SK-N-DZ (cell line): ENCODE data around the gene MAML1.
"Not testable (repeated sequence)": the region's sequence is repeated elsewhere in the genome, so short reads cannot be mapped to it uniquely, and the experiment has no call there.

Source experiments
- DNase-seq: peaks from one replicate; pipeline ENCODE4 v3.0.0-alpha.2; 2015; ENCODE audit warnings: low spot score

MAML1 gene

GRCh38 chr5:179768326-179769085 lies 35.9 kb downstream of the MAML1 start:
- DNase-seq, result no peak

- DNase-seq, result no peak
Observed at GRCh38 chr5:179769271-179769670, 36.6 kb downstream of the MAML1 start.

DNA sequence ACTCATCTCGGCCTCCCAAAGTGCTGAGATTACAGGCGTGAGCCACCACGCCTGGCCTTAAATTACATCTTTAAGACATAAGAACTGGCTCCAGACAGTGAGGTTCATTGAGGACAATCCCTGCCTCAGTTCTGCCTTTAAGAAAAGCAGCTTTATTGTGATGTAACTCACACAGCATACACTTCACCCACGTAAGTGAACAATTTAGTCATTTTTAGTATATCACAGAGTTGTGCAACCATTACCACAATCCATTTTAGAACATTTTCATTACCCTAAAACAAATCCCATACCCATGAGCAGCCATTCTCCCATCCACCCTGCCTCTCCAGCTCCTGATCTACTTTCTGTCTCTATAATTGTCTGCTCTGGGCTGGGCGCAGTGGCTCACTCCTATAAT lies 37.2 kb downstream of the MAML1 start:
- no peak for DNase-seq

DNA sequence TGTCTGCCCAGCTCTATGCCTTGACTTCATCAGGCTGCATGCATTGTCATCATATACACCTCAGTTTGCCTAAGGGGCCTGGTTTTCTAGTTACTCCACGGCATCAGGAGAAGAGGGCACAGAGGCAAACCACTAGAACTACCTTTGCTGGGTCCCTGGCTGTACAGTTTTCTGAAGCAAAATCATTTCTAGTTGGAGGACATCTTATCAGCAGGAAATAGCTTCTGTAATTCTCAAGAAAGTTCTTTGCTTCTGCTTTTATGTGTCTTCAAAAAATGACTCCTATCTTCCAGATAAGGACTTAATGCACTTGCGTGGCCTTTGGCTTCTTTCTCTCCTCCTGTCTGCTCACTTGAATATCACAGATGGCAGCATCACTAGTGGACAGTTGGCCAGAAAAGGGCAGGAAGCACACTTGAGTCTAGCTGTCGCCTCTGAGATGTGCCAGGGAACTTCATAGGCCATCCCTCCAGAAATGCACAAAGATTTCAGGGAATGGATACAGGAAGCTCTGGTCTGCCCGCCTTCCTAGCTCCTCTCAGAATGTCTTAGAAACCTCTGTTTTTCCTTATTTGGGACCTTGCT lies 38.8 kb downstream of the MAML1 start:
- no peak for DNase-seq

- DNase-seq, result no peak
Observed at GRCh38 chr5:179772351-179772750, 39.7 kb downstream of the MAML1 start.

GRCh38 chr5:179773686-179774040 lies 41.0 kb downstream of the MAML1 start:
- DNase-seq, result no peak

GRCh38 chr5:179774442-179774841 lies 41.8 kb downstream of the MAML1 start:
- DNase-seq, result no peak

GRCh38 chr5:179776411-179776938 lies 43.9 kb downstream of the MAML1 start:
- no peak for DNase-seq

DNA sequence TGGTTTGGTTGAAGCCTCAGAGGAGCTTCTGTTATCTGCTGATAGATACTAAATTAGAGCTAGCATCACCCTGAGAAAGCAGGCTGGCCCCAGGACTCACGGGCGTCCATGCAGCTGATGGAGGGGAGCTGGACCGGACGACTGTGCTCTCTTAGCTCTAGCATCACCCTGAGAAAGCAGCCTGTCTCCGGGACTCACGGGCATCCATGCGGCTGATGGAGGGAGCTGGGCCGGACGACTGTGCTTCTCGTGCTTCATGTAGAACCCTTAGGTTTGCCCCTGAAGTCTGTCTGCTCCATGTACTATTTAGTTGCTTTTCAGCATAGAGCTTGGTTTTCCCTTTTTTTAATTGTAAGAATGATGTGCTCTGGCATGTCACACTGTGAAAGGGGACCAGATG lies 44.8 kb downstream of the MAML1 start:
- DNase-seq, result no peak

GRCh38 chr5:179777909-179778308 lies 45.3 kb downstream of the MAML1 start:
- no peak for DNase-seq

DNA sequence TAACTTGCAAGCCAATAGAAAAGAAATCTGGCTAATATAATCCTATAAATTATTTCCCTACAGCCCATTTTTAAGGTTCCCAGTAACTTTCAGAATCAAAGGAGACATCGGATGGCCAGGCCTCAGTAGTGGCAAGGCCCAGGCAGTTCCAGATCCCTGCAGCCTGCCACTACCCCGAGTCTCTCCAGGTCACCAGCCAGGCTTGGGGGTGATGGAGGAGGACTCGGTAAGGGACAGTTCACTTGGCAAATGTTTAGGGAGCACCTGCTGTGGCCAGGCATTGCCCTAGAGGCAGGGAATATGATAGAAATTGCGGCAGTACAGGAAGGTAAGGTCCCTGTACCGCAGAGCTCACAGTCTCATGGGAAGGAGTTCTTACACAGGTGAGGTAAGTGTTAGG lies 46.0 kb downstream of the MAML1 start:
- no peak for DNase-seq

GRCh38 chr5:179779826-179780225 lies 47.2 kb downstream of the MAML1 start:
- DNase-seq, result no peak

GRCh38 chr5:179780362-179780761 lies 47.7 kb downstream of the MAML1 start:
- DNase-seq, result no peak

GRCh38 chr5:179781846-179782245 lies 49.2 kb downstream of the MAML1 start:
- DNase-seq, result no peak

GRCh38 chr5:179783128-179783527 lies 50.5 kb downstream of the MAML1 start:
- DNase-seq, result no peak

- no peak for DNase-seq
Observed at GRCh38 chr5:179786861-179787260, 54.2 kb downstream of the MAML1 start.

DNA sequence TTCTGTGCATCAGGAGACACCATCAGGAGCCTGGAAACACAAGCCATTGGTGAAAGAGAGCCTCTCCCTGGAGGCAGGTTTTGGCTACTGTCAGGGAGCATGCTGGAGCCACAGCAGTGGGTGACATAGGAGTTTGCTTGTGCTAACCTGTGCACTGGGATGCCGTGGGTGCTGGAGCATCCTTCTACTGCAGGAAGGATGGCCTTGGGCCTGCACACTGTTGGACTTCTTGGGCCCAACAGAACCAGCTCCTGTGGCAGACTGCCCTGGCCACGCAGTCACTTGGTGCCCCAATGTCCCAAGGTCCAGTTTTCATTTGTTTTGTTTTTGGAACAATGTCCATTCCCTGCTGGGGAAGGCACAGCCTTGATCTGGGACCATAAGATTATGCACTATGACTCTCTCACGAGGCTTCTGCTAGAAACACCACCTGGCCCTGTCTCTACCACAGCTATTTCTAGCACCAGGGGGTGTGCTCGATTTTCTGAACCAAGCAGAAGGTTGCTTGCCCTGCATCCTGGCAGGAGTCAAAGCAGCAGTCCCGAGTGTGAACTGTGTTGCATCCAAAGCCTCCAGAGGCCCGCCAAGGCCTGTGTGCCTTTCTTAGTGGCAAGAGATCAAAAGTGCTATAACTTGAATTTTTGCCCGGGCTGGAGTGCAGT lies 55.7 kb downstream of the MAML1 start:
- DNase-seq, result no peak

DNA sequence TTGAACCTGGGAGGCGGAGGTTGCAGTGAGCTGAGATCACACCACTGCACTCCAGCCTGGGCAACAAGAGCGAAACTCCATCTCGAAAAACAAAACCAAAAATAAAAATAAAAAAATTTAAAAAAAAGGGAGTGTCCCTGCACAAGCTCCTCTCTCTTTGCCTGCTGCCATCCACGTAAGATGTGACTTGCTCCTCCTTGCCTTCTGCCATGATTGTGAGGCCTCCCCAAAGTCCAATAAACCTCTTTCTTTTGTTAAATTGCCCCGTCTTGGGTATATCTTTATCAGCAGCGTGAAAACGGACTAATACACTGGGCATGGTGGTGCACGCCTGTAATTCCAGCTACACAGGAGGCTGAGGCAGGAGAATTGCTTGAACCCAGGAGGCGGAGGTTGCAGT lies 56.7 kb downstream of the MAML1 start:
- DNase-seq, result not testable (repeated sequence)

- no peak for DNase-seq
Observed at GRCh38 chr5:179791881-179792611, 59.4 kb downstream of the MAML1 start.

DNA sequence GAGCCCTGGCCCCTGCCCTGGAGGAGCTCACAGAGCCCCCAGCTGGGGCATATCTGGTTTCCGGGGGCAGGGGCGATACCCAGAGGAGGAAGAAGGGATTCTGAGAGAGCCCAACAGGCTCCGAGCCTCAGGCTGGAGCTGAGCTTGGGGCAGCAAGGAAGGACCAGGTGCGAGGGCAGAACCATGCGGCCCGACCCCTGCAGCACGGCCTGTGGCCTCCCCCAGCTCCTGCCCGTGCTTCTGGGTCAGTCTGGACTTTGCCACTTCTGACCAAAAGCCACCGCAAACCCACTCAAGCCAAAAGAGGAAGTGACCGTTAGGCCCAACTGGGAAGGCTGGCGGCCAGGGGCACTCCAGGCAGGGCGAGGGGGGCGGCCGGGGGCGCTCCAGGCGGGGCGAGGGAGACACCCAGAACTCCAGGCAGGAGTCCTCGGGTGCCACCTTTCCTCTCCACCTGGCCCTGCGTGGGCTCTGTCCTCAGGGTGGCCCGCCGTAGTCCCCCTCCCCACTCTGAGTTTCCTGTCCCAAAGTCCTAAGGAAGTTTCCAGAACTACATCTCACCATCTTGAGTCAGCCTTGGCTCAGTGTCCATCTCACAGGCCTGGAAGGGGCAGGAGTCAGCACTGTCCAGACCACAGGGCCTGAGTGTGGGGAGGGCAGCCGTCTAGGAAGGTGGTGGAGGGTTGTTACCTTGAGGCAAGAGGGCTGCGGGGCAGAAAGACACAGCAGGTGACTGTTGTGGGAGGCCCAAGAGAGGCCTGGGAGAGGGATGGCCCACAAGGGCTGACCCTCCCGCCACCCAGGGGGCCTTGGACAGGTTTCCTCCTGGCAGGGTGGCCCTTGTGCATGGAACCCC lies 60.2 kb downstream of the MAML1 start:
- DNase-seq, result no peak

DNA sequence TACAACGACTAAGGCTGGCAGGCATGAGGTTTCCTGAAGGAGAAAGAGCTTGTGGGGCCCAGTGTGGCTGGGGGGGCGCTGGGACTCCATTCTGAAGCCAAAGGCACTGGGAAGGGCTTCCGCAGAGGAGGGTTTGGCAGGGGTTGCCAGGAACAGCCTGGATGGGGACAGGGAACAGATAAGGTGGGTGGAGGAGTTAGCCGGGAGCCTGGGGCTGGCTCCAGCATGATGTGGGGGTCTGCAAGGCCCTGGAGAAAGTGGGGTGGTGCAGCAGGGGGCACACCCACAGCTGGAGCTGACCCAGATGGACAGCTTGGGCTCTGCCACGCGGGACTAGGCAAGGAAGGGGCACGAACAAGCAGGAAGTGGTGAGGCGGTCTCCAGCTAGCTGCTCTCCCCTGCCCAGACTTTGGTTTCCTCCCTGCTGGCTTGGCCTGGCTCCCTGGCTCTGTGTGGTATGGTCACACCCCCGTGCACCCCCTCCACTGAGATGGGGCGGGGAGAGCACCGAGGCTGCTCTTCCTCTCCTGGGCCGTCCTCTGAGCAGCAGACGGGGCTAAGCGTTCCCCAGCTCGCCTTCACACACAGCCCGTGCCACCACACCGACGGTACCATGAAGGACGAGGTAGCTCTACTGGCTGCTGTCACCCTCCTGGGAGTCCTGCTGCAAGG lies 61.0 kb downstream of the MAML1 start, which contains the start of gene LTC4S:
LTC4S (plus strand) TSS at position 519 of the 672 bp plus-strand sequence; CDS start at position 614, 95 bp downstream.
- no peak for DNase-seq
